ENCODE data around the gene PAX8.

DNA sequence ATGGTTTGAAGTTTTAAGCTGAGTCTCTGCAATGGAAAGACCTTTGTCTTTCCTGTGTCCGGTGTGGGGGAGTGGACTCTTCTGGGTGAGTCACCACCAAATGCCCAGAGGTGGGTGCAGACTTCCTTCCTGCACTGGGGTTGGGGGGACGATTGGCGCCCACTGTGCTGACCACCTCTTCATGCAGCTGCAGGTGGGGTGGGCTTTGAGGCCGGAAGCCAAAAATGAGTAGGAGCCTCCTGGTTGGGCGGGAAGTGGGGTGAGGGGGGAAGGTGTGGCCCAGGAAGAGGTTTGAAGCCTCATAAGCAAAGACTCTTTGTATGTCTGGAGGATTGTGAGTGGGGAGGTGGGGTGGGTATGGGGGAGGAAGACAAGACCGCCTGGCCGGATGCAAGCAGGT lies 27.6 kb downstream of the PAX8 start:
- TF ChIP-seq, protein P1, sequence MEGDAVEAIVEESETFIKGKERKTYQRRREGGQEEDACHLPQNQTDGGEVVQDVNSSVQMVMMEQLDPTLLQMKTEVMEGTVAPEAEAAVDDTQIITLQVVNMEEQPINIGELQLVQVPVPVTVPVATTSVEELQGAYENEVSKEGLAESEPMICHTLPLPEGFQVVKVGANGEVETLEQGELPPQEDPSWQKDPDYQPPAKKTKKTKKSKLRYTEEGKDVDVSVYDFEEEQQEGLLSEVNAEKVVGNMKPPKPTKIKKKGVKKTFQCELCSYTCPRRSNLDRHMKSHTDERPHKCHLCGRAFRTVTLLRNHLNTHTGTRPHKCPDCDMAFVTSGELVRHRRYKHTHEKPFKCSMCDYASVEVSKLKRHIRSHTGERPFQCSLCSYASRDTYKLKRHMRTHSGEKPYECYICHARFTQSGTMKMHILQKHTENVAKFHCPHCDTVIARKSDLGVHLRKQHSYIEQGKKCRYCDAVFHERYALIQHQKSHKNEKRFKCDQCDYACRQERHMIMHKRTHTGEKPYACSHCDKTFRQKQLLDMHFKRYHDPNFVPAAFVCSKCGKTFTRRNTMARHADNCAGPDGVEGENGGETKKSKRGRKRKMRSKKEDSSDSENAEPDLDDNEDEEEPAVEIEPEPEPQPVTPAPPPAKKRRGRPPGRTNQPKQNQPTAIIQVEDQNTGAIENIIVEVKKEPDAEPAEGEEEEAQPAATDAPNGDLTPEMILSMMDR (IDR thresholded peaks at IDR 0.05), result no peak
- TF ChIP-seq POLR2AphosphoS5 (IDR thresholded peaks at IDR 0.05) (no peak), POLR2A (IDR thresholded peaks at IDR 0.05) (no peak)
